Rectal smooth muscle tissue (tissue), 1 donor: ENCODE data around the gene C19orf53.

ENCODE experiments used
- H3K27ac ChIP-seq: one replicate; pipeline ENCODE4 v1.7.0; 2013; ENCODE audit warnings: low read depth, low read length, inconsistent platforms
- H3K27me3 ChIP-seq: one replicate; pipeline ENCODE4 v1.7.0; 2013; ENCODE audit warnings: low read length; ENCODE audit not compliant: control insufficient read depth, insufficient read depth
- H3K36me3 ChIP-seq: one replicate; pipeline ENCODE4 v1.7.0; 2013; ENCODE audit warnings: low read length; ENCODE audit not compliant: control insufficient read depth, insufficient read depth
- H3K4me1 ChIP-seq: one replicate; pipeline ENCODE4 v1.7.0; 2013; ENCODE audit warnings: low read length; ENCODE audit not compliant: control insufficient read depth, insufficient read depth
- H3K4me3 ChIP-seq: one replicate; pipeline ENCODE4 v1.7.0; 2013; ENCODE audit warnings: low read length
- H3K9ac ChIP-seq: one replicate; pipeline ENCODE4 v1.7.0; 2013; ENCODE audit warnings: low read length

Gene C19orf53

GRCh38 chr19:13774217-13775191 lies at the start of gene C19orf53:
Gene C19orf53, plus strand, starts transcription at chr19:13774456. Its CDS starts 22 bp downstream, at chr19:13774478.
- H3K9ac ChIP-seq, result peak within 1 kb of the TSS; percentile 98
- H3K27ac ChIP-seq, result peak within 1 kb of the TSS; percentile 91
- peaks cover 25% of the 10 kb centered on the region for H3K36me3 ChIP-seq
- H3K27me3 ChIP-seq, result no peaks in the 10 kb centered on the region
- H3K4me3 ChIP-seq, result peak within 1 kb of the TSS; percentile 98
- H3K4me1 ChIP-seq, result peaks cover 5% of the 10 kb centered on the region

GRCh38 chr19:13726323-13726722 lies 47.9 kb upstream of the C19orf53 start:
- Histone ChIP-seq H3K9ac (no peak overlapping the region), H3K4me1 (no peaks in the 10 kb centered on the region), H3K27me3 (no peaks in the 10 kb centered on the region), H3K36me3 (no peaks in the 10 kb centered on the region), H3K27ac (no peak overlapping the region), H3K4me3 (no peak overlapping the region)

- Histone ChIP-seq H3K27ac (no peak overlapping the region), H3K36me3 (no peaks in the 10 kb centered on the region), H3K4me3 (no peak overlapping the region), H3K4me1 (peaks cover 5% of the 10 kb centered on the region), H3K9ac (no peak overlapping the region), H3K27me3 (no peaks in the 10 kb centered on the region)
Measured at GRCh38 chr19:13727798-13728197, 46.5 kb upstream of the C19orf53 start.

- Histone ChIP-seq H3K27ac (peak overlapping the region; percentile 3), H3K36me3 (no peaks in the 10 kb centered on the region)
Measured at GRCh38 chr19:13729859-13730258, 44.4 kb upstream of the C19orf53 start.

GRCh38 chr19:13731147-13731964 lies 42.9 kb upstream of the C19orf53 start:
- H3K27ac ChIP-seq, result peak overlapping the region; percentile 77
- H3K27me3 ChIP-seq, result no peaks in the 10 kb centered on the region
- H3K36me3 ChIP-seq, result no peaks in the 10 kb centered on the region
- H3K4me1 ChIP-seq, result peaks cover 5% of the 10 kb centered on the region
- H3K9ac ChIP-seq, result peak overlapping the region; percentile 50
- H3K4me3 ChIP-seq, result peak overlapping the region; percentile 74

More at GRCh38 chr19:13729859-13730258, 44.4 kb upstream of the C19orf53 start:
- Histone ChIP-seq H3K4me3 (no peak overlapping the region), H3K4me1 (peaks cover 5% of the 10 kb centered on the region), H3K27me3 (no peaks in the 10 kb centered on the region), H3K9ac (no peak overlapping the region)

GRCh38 chr19:13732337-13732736 lies 41.9 kb upstream of the C19orf53 start:
- H3K36me3 ChIP-seq, result no peaks in the 10 kb centered on the region
- H3K4me3 ChIP-seq, result peak overlapping the region; percentile 74
- no peaks in the 10 kb centered on the region for H3K27me3 ChIP-seq
- H3K27ac ChIP-seq, result no peak overlapping the region
- H3K4me1 ChIP-seq, result peaks cover 5% of the 10 kb centered on the region
- H3K9ac ChIP-seq, result no peak overlapping the region

GRCh38 chr19:13734751-13735150 lies 39.5 kb upstream of the C19orf53 start:
- Histone ChIP-seq H3K27ac (no peak overlapping the region), H3K4me1 (peaks cover 5% of the 10 kb centered on the region), H3K9ac (no peak overlapping the region), H3K27me3 (no peaks in the 10 kb centered on the region), H3K36me3 (no peaks in the 10 kb centered on the region), H3K4me3 (no peak overlapping the region)

GRCh38 chr19:13738073-13738472 lies 36.2 kb upstream of the C19orf53 start:
- no peaks in the 10 kb centered on the region for H3K4me1 ChIP-seq
- H3K4me3 ChIP-seq, result no peak overlapping the region
- H3K36me3 ChIP-seq, result no peaks in the 10 kb centered on the region
- no peak overlapping the region for H3K27ac ChIP-seq
- H3K9ac ChIP-seq, result no peak overlapping the region
- no peaks in the 10 kb centered on the region for H3K27me3 ChIP-seq

- no peak overlapping the region for H3K4me3 ChIP-seq
- H3K9ac ChIP-seq, result no peak overlapping the region
- H3K27me3 ChIP-seq, result no peaks in the 10 kb centered on the region
- no peaks in the 10 kb centered on the region for H3K4me1 ChIP-seq
- H3K27ac ChIP-seq, result no peak overlapping the region
- no peaks in the 10 kb centered on the region for H3K36me3 ChIP-seq
Measured at GRCh38 chr19:13741893-13742292, 32.4 kb upstream of the C19orf53 start.

- no peaks in the 10 kb centered on the region for H3K27me3 ChIP-seq
- H3K27ac ChIP-seq, result no peak overlapping the region
- H3K36me3 ChIP-seq, result no peaks in the 10 kb centered on the region
Measured at GRCh38 chr19:13742756-13743155, 31.5 kb upstream of the C19orf53 start.

GRCh38 chr19:13744174-13744573 lies 30.1 kb upstream of the C19orf53 start:
- H3K4me1 ChIP-seq, result peaks cover 6% of the 10 kb centered on the region
- no peak overlapping the region for H3K9ac ChIP-seq
- H3K27ac ChIP-seq, result no peak overlapping the region
- no peaks in the 10 kb centered on the region for H3K27me3 ChIP-seq
- H3K36me3 ChIP-seq, result no peaks in the 10 kb centered on the region
- no peak overlapping the region for H3K4me3 ChIP-seq

More at GRCh38 chr19:13742756-13743155, 31.5 kb upstream of the C19orf53 start:
- H3K4me3 ChIP-seq, result no peak overlapping the region
- no peak overlapping the region for H3K9ac ChIP-seq
- no peaks in the 10 kb centered on the region for H3K4me1 ChIP-seq

- no peaks in the 10 kb centered on the region for H3K27me3 ChIP-seq
- peaks cover 3% of the 10 kb centered on the region for H3K36me3 ChIP-seq
- H3K4me3 ChIP-seq, result peak overlapping the region; percentile 84
- H3K27ac ChIP-seq, result no peak overlapping the region
- peaks cover 6% of the 10 kb centered on the region for H3K4me1 ChIP-seq
- no peak overlapping the region for H3K9ac ChIP-seq
Measured at GRCh38 chr19:13747098-13747453, 27.2 kb upstream of the C19orf53 start.
